T-helper 17 cell (primary cell): ENCODE results near the gene FIGN. TPM values are rescaled to one million over a fixed set of nuclear protein-coding genes. Genes with fewer than 3 reads are reported as not detected.

Experiments used
- ATAC-seq: fragments of 150-1000 bp; cut with Tn5 transposase; 2 replicates; pipeline ENCODE4 v1.10.0; 2021; ENCODE audit warnings: mild to moderate bottlenecking, moderate library complexity
- DNase-seq, 3 donors: peaks; one replicate each; pipeline versions ENCODE4 v3.0.0 to v3.0.0-alpha.2; 2020 to 2021
- H3K9me3 ChIP-seq: one replicate; pipeline ENCODE4 v1.7.0; 2013; ENCODE audit warnings: low read length, mild to moderate bottlenecking; ENCODE audit not compliant: control insufficient read depth, poor library complexity, severe bottlenecking
- H3K27ac Mint-ChIP-seq: one replicate; pipeline ENCODE4 v1.8.0; 2022; ENCODE audit warnings: mild to moderate bottlenecking, moderate library complexity, mixed read lengths
- H3K27me3 Mint-ChIP-seq: one replicate; pipeline ENCODE4 v1.8.0; 2022; ENCODE audit warnings: mixed read lengths
- H3K36me3 Mint-ChIP-seq: one replicate; pipeline ENCODE4 v1.8.0; 2022; ENCODE audit warnings: low read depth, mixed read lengths
- H3K4me1 Mint-ChIP-seq: one replicate; pipeline ENCODE4 v1.8.0; 2022; ENCODE audit warnings: mild to moderate bottlenecking, mixed read lengths
- H3K4me3 Mint-ChIP-seq: one replicate; pipeline ENCODE4 v1.8.0; 2022; ENCODE audit warnings: mild to moderate bottlenecking, moderate library complexity, mixed read lengths
- total RNA-seq, 4 donors: library from RNA in 2 of 4; stranded (reverse) in 2 of 4; gene quantifications; one replicate each; pipeline ENCODE4 v1.2.3 and lab custom pipeline; 2022 to 2026

The FIGN gene
- total RNA-seq, 2 donors from 2014 or later, result not detected

GRCh38 chr2:163659224-163659623 is 76.6 kb downstream of the FIGN start:
- no peak for DNase-seq
- Mint-ChIP-seq H3K36me3 (no peaks in the 10 kb centered on the region), H3K27me3 (no peaks in the 10 kb centered on the region), H3K27ac (no peak overlapping the region), H3K4me1 (no peaks in the 10 kb centered on the region), H3K4me3 (no peak overlapping the region)
- no peaks in the 10 kb centered on the region for H3K9me3 ChIP-seq
- no peak for ATAC-seq

- Mint-ChIP-seq H3K36me3 (no peaks in the 10 kb centered on the region), H3K4me1 (no peaks in the 10 kb centered on the region), H3K27me3 (no peaks in the 10 kb centered on the region), H3K4me3 (no peak overlapping the region), H3K27ac (no peak overlapping the region)
- no peaks in the 10 kb centered on the region for H3K9me3 ChIP-seq
- no peak for ATAC-seq
- DNase-seq, result no peak
Observed at GRCh38 chr2:163658556-163658955, 77.3 kb downstream of the FIGN start.

GRCh38 chr2:163657281-163657656 is 78.5 kb downstream of the FIGN start:
- ATAC-seq (no peak), DNase-seq (no peak)
- Mint-ChIP-seq H3K4me3 (no peak overlapping the region), H3K27me3 (no peaks in the 10 kb centered on the region), H3K4me1 (no peaks in the 10 kb centered on the region), H3K27ac (no peak overlapping the region), H3K36me3 (no peaks in the 10 kb centered on the region)
- H3K9me3 ChIP-seq, result no peaks in the 10 kb centered on the region

- Mint-ChIP-seq H3K27ac (no peak overlapping the region), H3K4me3 (no peak overlapping the region), H3K27me3 (no peaks in the 10 kb centered on the region), H3K4me1 (no peaks in the 10 kb centered on the region), H3K36me3 (no peaks in the 10 kb centered on the region)
- no peaks in the 10 kb centered on the region for H3K9me3 ChIP-seq
- ATAC-seq (no peak), DNase-seq (no peak)
Observed at GRCh38 chr2:163656622-163657280, 79.1 kb downstream of the FIGN start.

- no peak overlapping the region for H3K4me3 Mint-ChIP-seq
- no peak for ATAC-seq
- no peaks in the 10 kb centered on the region for H3K27me3 Mint-ChIP-seq
Observed at GRCh38 chr2:163655667-163656066, 80.1 kb downstream of the FIGN start.

GRCh38 chr2:163652751-163653150 is 83.1 kb downstream of the FIGN start:
- Mint-ChIP-seq H3K36me3 (no peaks in the 10 kb centered on the region), H3K27me3 (no peaks in the 10 kb centered on the region), H3K4me3 (no peak overlapping the region), H3K4me1 (no peaks in the 10 kb centered on the region), H3K27ac (no peak overlapping the region)
- DNase-seq (no peak), ATAC-seq (no peak)
- no peaks in the 10 kb centered on the region for H3K9me3 ChIP-seq

More at GRCh38 chr2:163655667-163656066, 80.1 kb downstream of the FIGN start:
- DNase-seq, result no peak
- H3K36me3 Mint-ChIP-seq, result no peaks in the 10 kb centered on the region
- H3K4me1 Mint-ChIP-seq, result no peaks in the 10 kb centered on the region
- H3K27ac Mint-ChIP-seq, result no peak overlapping the region
- H3K9me3 ChIP-seq, result no peaks in the 10 kb centered on the region

GRCh38 chr2:163649080-163649479 is 86.7 kb downstream of the FIGN start:
- DNase-seq (no peak), ATAC-seq (no peak)
- Mint-ChIP-seq H3K36me3 (no peaks in the 10 kb centered on the region), H3K27me3 (no peaks in the 10 kb centered on the region), H3K4me3 (no peak overlapping the region), H3K27ac (no peak overlapping the region), H3K4me1 (no peaks in the 10 kb centered on the region)
- H3K9me3 ChIP-seq, result no peaks in the 10 kb centered on the region

- H3K27ac Mint-ChIP-seq, result no peak overlapping the region
- no peaks in the 10 kb centered on the region for H3K9me3 ChIP-seq
- H3K4me3 Mint-ChIP-seq, result no peak overlapping the region
- no peak for ATAC-seq
- H3K4me1 Mint-ChIP-seq, result no peaks in the 10 kb centered on the region
- no peaks in the 10 kb centered on the region for H3K36me3 Mint-ChIP-seq
- no peaks in the 10 kb centered on the region for H3K27me3 Mint-ChIP-seq
- no peak for DNase-seq
Observed at GRCh38 chr2:163647300-163647699, 88.5 kb downstream of the FIGN start.

GRCh38 chr2:163646687-163647086 is 89.1 kb downstream of the FIGN start:
- ATAC-seq, result no peak
- no peaks in the 10 kb centered on the region for H3K9me3 ChIP-seq
- Mint-ChIP-seq H3K4me3 (no peak overlapping the region), H3K4me1 (no peaks in the 10 kb centered on the region), H3K27me3 (no peaks in the 10 kb centered on the region), H3K27ac (no peak overlapping the region), H3K36me3 (no peaks in the 10 kb centered on the region)
- DNase-seq, result no peak

- H3K4me3 Mint-ChIP-seq, result no peak overlapping the region
- H3K4me1 Mint-ChIP-seq, result no peaks in the 10 kb centered on the region
- H3K36me3 Mint-ChIP-seq, result no peaks in the 10 kb centered on the region
- no peak overlapping the region for H3K27ac Mint-ChIP-seq
- no peaks in the 10 kb centered on the region for H3K9me3 ChIP-seq
- no peak for ATAC-seq
- H3K27me3 Mint-ChIP-seq, result no peaks in the 10 kb centered on the region
- DNase-seq, result no peak
Observed at GRCh38 chr2:163644238-163644637, 91.6 kb downstream of the FIGN start.

- H3K4me1 Mint-ChIP-seq, result no peaks in the 10 kb centered on the region
- H3K27me3 Mint-ChIP-seq, result no peaks in the 10 kb centered on the region
- no peak for DNase-seq
- H3K36me3 Mint-ChIP-seq, result no peaks in the 10 kb centered on the region
- no peak overlapping the region for H3K4me3 Mint-ChIP-seq
- no peak overlapping the region for H3K27ac Mint-ChIP-seq
- no peaks in the 10 kb centered on the region for H3K9me3 ChIP-seq
- no peak for ATAC-seq
Observed at GRCh38 chr2:163641986-163642385, 93.8 kb downstream of the FIGN start.

GRCh38 chr2:163640542-163641193 is 95.1 kb downstream of the FIGN start:
- no peak overlapping the region for H3K4me3 Mint-ChIP-seq
- ATAC-seq, result no peak
- H3K9me3 ChIP-seq, result no peaks in the 10 kb centered on the region
- H3K36me3 Mint-ChIP-seq, result no peaks in the 10 kb centered on the region
- no peak for DNase-seq
- no peak overlapping the region for H3K27ac Mint-ChIP-seq
- no peaks in the 10 kb centered on the region for H3K27me3 Mint-ChIP-seq
- H3K4me1 Mint-ChIP-seq, result no peaks in the 10 kb centered on the region

- H3K4me3 Mint-ChIP-seq, result no peak overlapping the region
- DNase-seq (no peak), ATAC-seq (no peak)
Observed at GRCh38 chr2:163637871-163638270, 97.9 kb downstream of the FIGN start.

GRCh38 chr2:163633291-163633690 is 102.5 kb downstream of the FIGN start:
- H3K4me1 Mint-ChIP-seq, result no peaks in the 10 kb centered on the region
- ATAC-seq (no peak), DNase-seq (no peak)
- H3K27ac Mint-ChIP-seq, result no peak overlapping the region
- no peak overlapping the region for H3K4me3 Mint-ChIP-seq
- H3K36me3 Mint-ChIP-seq, result no peaks in the 10 kb centered on the region
- no peaks in the 10 kb centered on the region for H3K9me3 ChIP-seq
- H3K27me3 Mint-ChIP-seq, result no peaks in the 10 kb centered on the region

More at GRCh38 chr2:163637871-163638270, 97.9 kb downstream of the FIGN start:
- Mint-ChIP-seq H3K4me1 (no peaks in the 10 kb centered on the region), H3K27ac (no peak overlapping the region), H3K36me3 (no peaks in the 10 kb centered on the region), H3K27me3 (no peaks in the 10 kb centered on the region)
- no peaks in the 10 kb centered on the region for H3K9me3 ChIP-seq
